Left ventricle myocardium superior (tissue), 1 donor: Measurements from ENCODE around the gene DCAF5. TPM values are rescaled to one million over a fixed set of nuclear protein-coding genes. Genes with fewer than 3 reads are reported as not detected.
"Not testable (repeated sequence)": the region's sequence is repeated elsewhere in the genome, so short reads cannot be mapped to it uniquely, and the experiment has no call there.

ENCODE experiments used
- ATAC-seq: fragments of 200-7000 bp; cut with Tn5 transposase; one replicate; pipeline ENCODE4 v1.9.1; 2020; ENCODE audit warnings: mild to moderate bottlenecking, moderate library complexity
- DNase-seq: peaks from one replicate; pipeline ENCODE4 v3.0.0-alpha.2; 2020
- intact Hi-C: fragments of 100-400 bp; cut with micrococcal nuclease; formaldehyde crosslinking; loops from one replicate; pipeline ENCODE4 v1.11.0; 2022
- long read RNA-seq: library from polyadenylated mRNA; unstranded; transcript quantifications from one replicate; pipeline ENCODE4 v2.0.0, GENCODE V29; 2021
- total RNA-seq: library from RNA; stranded (reverse); fragmentation: NEBNext Ultra II Directional; extraction: Animal tissue kit (Norgen Biotek cat#: 25700); gene quantifications from one replicate; pipeline ENCODE4 v1.2.1, GENCODE V29; 2021
- donor health status: DM: no; HTN: yes; CAD: no; lungs with severe emphysema.

The DCAF5 gene, protein sequence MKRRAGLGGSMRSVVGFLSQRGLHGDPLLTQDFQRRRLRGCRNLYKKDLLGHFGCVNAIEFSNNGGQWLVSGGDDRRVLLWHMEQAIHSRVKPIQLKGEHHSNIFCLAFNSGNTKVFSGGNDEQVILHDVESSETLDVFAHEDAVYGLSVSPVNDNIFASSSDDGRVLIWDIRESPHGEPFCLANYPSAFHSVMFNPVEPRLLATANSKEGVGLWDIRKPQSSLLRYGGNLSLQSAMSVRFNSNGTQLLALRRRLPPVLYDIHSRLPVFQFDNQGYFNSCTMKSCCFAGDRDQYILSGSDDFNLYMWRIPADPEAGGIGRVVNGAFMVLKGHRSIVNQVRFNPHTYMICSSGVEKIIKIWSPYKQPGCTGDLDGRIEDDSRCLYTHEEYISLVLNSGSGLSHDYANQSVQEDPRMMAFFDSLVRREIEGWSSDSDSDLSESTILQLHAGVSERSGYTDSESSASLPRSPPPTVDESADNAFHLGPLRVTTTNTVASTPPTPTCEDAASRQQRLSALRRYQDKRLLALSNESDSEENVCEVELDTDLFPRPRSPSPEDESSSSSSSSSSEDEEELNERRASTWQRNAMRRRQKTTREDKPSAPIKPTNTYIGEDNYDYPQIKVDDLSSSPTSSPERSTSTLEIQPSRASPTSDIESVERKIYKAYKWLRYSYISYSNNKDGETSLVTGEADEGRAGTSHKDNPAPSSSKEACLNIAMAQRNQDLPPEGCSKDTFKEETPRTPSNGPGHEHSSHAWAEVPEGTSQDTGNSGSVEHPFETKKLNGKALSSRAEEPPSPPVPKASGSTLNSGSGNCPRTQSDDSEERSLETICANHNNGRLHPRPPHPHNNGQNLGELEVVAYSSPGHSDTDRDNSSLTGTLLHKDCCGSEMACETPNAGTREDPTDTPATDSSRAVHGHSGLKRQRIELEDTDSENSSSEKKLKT
- total RNA-seq = 62.6 TPM
- long read RNA-seq, full-length matches to known transcripts = 5 of 33 reads
- long read RNA-seq, partial matches to known transcripts = 4 of 33 reads
- long read RNA-seq, other reads (novel, unspliced or antisense) = 24 of 33 reads

DNA sequence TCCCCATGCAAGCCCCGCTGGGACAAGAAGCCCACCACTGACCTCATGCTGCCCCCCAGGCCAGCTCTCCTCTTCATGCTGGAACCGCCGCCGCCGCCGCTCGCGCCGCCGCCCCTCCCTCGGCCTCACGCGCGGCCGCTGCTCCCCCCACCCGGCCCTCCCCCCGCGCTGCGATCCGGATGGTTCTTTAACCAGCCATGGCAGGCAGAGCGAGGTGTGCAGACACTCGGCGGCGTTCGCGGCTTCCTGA lies at the start of gene DCAF5:
DCAF5 (minus strand) TSS at position 218 of the 250 bp plus-strand sequence; CDS start at position 77, 141 bp downstream.
- ATAC-seq = no peak
- intact Hi-C loops = no loop called here
- peak; percentile 95 for DNase-seq

DNA sequence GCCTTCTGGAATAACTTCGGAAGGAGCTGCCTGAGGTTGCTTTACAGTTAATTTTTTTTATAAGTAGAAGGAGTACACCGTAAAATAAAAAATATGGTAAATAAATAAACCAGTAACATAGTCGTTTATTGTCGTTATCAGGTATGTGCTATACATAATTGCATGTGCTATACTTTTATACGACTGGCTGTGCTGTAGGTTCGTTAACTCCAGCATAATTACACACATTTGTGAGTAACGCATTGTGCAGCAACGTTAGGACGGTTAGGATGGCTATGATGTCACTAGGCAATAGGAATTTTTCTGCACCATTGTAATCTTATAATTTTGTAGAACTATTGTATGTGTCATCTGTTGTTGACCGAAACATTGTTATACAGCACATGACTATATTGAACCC lies 46.9 kb upstream of the DCAF5 start:
- DNase-seq (no peak), ATAC-seq (no peak)
- intact Hi-C loops = loop anchor here (10.0 kb wide), 1 partner anchor 65 kb away; no protein-coding TSS in a partner anchor

DNA sequence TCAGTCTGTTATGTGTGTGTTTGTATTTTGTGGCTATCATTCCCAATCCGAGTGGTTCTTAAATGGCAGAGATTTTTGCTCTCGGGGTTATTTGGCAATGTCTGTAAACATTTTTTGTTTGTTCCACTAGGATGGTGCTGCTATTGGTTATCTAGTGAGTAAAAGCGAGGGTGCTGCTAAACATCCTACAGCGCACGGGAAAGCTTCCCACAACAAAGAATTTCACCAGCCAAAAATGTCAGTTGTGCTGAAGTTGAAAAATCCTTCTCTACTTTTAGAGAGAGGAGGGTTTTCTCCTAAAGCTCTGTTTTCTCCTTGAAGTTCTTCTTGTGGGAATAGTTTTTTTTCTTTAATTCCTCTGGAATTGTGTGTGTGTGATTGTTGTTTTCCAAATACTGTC lies 40.8 kb upstream of the DCAF5 start:
- intact Hi-C loops = loop anchor here (10.0 kb wide), 1 partner anchor 59 kb away; no protein-coding TSS in a partner anchor
- no peak for DNase-seq
- ATAC-seq = no peak

DNA sequence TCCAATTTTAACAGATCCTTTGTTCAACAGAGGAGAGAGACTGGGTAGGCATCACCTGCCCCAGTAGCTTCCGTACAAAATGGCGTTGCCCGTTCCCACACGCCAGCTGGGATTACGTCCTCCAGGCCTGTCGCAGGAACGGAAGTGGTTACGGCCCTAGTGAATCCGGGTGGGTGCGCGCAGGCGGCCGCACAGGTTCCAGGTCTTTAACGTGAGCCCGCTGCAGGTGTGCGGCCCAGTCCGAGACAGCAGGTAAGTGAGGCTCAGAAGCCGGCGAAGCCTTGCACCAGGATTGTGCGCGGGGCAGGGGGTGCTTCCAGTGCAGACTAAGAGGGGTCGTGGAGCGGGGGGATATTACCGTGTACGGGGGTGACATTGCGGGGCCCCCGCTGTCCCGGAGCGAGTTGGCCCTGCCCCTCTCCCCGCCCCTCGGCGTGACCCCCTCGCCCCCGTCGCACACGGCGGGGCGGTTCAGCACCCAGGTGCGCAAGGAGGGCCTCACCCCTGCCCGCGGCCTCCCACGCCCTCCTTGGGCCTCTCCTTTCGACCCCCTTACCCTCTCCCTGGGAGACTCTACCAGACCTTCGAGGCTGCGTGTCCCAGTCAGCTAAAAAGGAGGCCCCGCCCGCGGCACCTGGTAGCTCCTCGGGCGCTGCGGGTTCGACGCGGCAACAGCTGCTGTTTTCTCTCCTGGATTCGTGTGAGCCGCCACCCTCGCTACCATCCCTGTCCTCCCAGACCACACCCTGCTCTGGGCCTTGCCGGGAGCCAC lies 38.6 kb upstream of the DCAF5 start, which contains the start of gene EXD2:
EXD2 (plus strand) TSS at position 159 of the 772 bp plus-strand sequence. CDS start 17,973 bp downstream, outside the sequence.
- peak; percentile 99 for ATAC-seq
- intact Hi-C loops = loop anchor here (10.0 kb wide), 1 partner anchor 57 kb away; no protein-coding TSS in a partner anchor

DNA sequence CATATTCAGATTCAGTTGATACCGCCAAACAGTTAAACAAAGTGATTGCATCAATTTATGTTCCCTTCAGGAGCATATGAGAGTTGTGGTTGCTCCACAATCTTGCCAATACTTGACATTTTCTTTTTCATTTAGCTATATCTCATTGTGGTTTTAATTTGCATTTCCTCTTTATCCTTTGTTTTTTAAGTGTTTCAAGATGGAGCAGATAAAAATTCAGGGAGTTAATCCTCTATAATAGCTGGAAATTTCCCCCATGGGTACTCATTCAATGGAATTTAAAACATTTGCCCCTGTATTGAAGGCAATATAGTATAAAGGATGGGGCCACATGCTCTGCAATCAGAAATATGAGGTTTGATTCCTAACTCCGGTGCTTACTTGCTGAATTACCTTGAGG lies 37.3 kb upstream of the DCAF5 start:
- no peak for ATAC-seq
- intact Hi-C loops = loop anchor here (10.0 kb wide), 1 partner anchor 55 kb away; no protein-coding TSS in a partner anchor
- DNase-seq = no peak

More for the DNA sequence above, 38.6 kb upstream of the DCAF5 start, which contains the start of gene EXD2:
- peak; percentile 90 for DNase-seq

DNA sequence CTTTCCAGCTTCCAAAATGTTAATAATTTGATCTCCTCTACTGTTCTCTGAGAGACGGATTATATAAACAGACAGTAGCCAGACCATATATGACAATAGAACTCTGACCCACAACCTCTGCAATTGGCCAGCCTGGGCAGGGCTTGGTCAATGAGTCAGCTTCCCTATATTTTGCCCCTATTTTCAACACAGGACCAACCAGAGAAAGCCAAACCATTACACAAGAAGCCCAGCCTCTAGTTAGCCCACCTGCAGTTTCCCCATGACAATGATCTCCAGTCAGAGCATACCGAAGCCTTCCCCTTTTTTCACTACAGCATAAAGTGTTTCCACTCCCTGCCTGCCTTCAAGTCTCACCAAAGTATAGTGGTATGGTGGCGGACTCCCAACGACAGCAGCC lies 30.8 kb upstream of the DCAF5 start:
- DNase-seq (no peak), ATAC-seq (no peak)
- intact Hi-C loops = no loop called here

DNA sequence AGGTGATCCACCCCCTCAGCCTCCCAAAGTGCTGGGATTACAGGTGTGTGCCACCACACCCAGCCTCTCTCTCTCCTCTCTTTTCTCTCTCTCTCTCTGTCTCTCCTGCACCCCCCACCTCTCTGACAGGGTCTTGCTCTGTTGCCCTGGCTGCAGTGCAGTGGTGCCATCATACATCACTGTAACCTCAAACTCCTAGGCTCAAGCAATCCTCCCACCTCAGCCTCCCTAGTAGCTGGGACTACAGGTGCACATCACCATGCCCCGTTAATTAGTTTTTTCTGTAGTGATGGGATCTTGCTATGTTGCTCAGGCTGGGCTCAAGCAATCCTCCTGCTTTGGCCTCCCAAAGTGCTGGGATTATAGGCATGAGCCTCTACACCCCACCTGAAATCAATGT lies 29.7 kb upstream of the DCAF5 start:
- intact Hi-C loops, ATAC-seq, DNase-seq: not testable (repeated sequence)

DNA sequence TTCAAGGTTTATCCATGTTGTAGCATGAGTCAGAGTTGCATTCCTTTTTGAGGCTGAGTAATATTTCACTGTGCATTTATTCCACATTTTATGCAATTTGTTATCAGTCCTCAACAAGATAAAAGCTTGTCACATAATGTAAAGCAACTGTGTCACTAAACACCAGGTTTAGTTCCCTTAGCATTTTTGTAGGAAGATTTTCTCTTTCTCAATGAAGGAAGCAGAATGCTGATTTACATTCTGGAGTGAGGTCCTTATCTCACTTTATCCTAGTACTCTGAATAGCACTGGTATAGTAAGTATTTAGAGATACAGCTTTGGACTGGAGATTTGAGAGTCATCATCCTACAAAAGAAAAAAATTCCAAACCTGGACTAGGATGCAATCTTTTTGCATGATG lies 28.6 kb upstream of the DCAF5 start:
- ATAC-seq (no peak), DNase-seq (no peak)
- intact Hi-C loops = no loop called here

DNA sequence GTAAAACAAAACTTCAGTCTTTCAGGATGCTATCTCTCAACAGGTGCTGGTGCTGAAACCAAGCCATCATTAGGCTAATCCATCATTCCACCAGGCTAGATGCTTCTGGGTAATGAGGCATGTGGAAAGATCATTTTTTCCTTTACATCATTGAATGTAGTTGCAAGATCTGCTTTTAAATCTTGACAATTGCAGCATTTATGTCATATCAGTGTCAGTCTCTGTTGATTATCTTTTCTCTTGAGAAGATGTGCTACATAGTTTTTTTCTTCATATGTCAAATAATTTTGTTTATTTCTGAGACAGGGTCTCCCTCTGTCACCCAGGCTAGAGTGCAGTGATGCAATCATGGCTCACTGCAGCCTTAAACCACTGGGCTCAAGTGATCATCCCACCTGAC lies 22.2 kb upstream of the DCAF5 start:
- DNase-seq (no peak), ATAC-seq (no peak)
- intact Hi-C loops = no loop called here

DNA sequence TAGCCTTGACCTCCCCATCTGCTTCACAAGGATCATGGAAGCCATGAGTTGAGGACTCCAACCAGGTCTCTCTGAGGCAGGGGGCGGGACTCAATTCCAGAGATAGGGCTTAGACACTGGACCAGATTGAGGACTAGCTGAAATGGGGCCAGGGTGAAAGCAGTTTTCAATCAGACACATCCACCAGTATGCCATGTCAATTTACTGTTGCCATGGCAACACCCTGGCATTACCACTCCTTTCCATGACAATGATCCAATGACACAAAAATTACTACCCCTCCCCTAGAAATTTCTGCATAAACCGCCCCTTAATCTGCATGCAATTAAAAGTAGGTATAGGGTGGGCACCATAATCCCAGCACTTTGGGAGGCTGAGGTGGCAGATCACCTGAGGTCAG lies 18.6 kb upstream of the DCAF5 start:
- ATAC-seq (no peak), DNase-seq (no peak)
- intact Hi-C loops = no loop called here

DNA sequence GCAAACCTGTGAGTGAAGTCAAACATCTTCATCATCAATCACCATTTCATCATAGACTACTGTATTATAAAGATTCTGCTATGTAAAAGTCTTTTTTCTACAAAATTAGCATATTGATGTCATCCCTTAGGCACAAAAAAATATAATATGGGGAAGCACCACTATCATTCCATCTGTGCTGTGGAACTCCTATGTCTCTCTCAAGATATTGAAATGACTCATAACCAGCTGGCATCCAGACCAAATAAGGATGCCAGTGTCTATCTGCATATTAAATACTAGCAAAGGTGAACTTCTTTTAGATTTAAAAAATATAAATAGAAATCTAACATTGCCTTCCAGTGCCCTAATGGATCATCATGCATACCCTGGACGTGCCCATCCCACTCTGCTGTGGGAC lies 17.9 kb upstream of the DCAF5 start:
- DNase-seq (no peak), ATAC-seq (no peak)
- intact Hi-C loops = no loop called here

DNA sequence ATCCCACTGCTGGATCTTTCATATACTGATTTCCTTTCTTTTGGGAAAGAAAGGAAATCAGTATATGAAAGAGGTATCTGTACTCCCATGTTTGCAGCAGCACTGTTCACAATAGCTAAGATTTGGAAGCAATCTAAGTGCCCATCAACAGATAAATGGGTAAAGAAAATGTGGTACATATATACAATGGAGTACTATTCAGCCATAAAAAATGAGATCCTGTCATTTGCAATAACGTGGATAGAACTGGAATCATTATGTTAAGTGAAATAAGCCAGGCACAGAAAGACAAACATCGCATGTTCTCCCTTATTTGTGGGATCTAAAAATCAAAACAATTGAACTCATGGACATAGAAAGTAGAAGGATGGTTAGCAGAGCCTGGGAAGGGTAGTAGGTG lies 12.9 kb upstream of the DCAF5 start:
- DNase-seq, intact Hi-C loops, ATAC-seq: not testable (repeated sequence)

DNA sequence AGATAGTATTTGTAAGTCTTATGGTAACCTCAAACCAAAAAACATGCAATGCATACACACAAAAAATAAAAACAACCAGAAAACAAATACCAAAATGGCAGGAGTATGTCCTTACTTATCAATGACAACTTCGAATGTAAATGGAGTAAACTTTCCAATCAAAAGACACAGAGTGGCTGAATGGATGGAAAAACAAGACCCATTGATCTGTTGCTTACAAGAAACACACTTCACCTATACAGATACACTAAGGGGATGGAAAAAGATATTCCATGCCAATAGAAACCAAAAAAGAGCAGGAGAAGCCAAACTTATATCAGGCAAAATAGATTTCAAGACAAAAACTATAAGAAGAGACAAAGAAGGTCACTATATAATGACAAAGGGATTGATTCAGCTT lies 8.7 kb upstream of the DCAF5 start:
- intact Hi-C loops = no loop called here
- ATAC-seq = no peak
- no peak for DNase-seq

DNA sequence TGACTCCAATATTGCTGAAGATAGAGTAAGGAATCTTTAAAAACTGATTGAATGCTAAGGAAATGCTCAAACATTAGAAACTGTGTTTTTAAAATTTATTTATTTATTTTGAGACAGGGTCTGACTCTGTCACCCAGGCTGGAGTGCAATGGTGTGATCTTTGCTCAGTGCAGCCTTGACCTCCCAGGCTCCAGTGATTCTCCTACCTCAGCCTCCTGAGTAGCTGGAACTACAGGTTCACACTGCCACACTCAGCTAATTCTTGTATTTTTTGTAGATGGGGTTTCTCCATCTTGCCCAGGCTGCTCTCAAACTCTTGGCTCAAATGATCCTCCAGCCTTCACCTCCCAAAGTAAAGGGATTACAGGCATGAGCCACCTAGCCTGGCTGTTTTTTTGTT lies 3.3 kb upstream of the DCAF5 start:
- intact Hi-C loops = no loop called here
- DNase-seq (no peak), ATAC-seq (no peak)

DNA sequence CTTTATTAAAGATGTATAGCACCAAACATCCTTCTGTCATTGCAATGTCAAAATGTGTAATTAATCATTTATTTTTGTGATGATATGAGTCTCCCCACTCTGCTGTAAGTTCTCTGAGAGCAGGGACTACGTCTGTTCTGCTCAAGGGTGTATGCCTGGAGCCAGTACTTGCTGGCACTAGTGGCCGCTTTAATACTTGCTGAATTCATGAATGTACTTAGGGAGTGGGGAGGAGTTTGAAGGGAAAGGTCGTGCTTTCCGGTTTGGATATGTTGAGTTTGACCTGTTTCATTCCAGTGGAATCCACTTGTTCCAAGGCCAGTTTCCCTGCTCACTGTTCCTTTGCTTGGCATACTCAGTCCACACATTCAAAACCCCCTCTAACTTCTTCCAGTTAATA lies 1.9 kb upstream of the DCAF5 start:
- DNase-seq = no peak
- intact Hi-C loops = no loop called here
- ATAC-seq = no peak

DNA sequence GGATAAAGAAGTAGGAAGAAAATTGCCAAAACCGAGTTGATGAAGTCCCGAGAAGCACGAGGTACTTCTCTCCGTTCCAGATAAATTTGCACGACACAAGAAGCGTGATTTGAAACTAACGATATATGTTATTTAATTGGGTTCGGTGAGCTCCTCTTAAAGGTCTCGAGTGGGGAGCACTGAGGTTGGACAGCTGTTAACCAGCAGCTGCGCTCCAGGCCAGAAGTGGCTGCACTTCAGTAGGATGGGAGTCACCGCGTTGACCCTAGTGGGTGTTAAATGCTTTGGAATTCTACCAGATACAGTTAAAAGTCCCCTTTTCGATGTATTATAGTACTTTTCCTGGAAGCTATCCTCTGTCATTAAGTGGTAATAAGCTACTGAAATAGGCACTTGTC lies 953 bp upstream of the DCAF5 start:
- intact Hi-C loops = no loop called here
- ATAC-seq = peak; percentile 9
- peak; percentile 47 for DNase-seq

DNA sequence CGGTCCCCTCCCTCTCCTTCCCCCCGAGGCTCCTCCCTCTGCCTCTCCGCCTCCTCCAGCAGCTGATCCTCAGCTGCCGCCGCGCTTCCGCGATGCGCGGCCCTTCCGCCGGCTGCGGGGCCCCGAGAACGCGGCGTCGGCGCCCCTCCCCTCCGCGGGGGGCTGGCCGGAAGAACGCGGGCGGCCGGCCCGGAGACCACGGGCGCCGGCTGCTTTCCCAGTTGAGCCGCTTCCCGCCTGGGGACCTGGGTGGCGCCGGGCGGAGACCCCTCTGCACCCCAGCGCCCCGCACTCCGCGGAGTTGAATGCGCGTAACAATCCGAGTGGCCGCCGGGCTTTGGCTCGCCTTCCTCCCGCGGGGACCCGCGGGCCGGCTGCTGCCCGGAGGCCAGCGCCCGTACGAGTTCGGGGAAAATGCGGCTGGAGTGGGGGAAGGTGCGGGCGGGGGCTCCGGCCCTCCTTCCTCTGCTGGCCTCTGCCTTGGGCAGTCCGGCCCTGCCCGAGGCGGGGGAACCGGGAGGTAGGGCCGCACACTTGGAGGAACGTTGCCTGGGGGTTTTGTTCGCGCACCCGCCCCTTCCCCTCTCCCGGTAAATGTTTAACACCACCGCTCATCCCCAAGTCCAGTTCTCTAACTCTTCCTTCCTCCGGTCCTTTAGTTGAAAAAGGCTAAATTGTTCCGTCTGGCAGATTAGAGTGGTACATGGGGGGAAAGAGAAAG lies 393 bp upstream of the DCAF5 start:
- DNase-seq = no peak
- intact Hi-C loops = no loop called here
- ATAC-seq = peak; percentile 93

DNA sequence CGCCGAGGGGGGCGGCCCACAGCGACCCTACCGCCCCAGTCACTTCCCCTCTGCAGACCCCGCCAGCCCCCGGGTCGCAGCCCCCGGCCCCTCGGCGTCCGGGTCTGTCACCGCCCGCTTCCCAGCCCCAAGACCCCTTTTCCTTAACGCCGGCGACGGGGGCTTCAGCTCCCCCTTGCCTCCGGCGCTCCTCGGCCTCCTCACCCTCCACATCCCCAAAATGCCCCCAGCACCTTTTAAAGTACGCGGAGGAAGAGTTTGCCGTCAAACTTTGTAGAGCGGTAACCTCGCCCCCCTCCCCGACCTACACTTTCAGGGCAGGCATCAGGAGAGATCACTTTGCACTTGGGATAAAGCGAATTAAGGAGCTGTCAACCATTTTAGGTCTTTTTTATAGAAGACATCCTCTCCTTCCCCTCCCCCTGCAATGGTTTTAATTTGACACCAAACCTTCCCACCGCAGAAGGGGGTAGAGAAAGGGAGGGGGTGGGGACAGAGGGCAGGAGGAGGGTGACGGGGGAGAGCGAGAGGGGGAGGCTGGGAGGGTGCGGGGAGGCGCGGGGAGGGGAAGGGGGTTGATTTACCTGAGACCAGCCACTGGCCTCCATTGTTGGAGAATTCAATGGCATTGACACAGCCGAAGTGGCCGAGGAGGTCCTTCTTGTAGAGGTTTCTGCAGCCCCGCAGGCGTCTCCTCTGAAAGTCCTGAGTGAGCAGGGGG lies 578 bp downstream of the DCAF5 start:
- ATAC-seq (peak; percentile 49), DNase-seq (peak; percentile 42)
- intact Hi-C loops = no loop called here
